ENCODE measurements around the gene MNT.

The MNT gene

DNA sequence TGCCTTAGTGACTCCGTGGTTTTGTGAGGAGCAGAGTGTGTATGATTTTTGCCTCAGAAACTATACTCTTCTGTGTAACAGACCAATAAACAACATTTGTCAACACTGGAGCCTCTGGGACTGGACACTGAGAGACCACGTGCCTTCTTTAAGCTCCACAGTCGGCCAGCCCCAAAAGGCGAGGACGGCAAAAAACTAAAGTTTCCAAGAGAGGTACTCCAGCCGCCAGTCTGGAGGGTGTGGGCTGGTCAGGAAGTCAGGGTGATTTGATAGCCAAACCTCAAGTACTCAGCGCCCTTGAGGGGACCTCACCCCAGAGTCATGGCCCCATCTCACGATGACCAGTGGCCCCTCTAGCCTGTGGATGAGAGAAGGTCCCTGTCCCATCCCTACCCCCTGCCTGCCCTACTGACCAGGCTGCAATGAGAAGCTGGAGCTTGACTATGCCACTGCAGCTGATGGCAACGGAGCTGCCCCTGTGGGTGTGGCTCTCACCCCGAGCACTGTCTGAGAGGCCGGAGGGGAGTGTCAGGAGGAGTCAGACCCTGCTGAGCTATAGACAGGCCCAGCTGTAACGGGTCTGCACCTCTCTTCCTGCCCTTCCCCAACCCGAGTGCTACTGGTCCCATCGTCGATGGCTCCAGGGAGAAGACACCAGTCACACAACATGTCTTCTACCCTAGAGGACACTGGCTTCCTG is 19.8 kb downstream of the MNT start:
- H3K4me3 ChIP-seq (ENCODE audit: control insufficient read depth, low read depth, low read length), result no peak overlapping the region
- TF ChIP-seq, protein P1, sequence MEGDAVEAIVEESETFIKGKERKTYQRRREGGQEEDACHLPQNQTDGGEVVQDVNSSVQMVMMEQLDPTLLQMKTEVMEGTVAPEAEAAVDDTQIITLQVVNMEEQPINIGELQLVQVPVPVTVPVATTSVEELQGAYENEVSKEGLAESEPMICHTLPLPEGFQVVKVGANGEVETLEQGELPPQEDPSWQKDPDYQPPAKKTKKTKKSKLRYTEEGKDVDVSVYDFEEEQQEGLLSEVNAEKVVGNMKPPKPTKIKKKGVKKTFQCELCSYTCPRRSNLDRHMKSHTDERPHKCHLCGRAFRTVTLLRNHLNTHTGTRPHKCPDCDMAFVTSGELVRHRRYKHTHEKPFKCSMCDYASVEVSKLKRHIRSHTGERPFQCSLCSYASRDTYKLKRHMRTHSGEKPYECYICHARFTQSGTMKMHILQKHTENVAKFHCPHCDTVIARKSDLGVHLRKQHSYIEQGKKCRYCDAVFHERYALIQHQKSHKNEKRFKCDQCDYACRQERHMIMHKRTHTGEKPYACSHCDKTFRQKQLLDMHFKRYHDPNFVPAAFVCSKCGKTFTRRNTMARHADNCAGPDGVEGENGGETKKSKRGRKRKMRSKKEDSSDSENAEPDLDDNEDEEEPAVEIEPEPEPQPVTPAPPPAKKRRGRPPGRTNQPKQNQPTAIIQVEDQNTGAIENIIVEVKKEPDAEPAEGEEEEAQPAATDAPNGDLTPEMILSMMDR (conservative IDR thresholded peaks at IDR 0.05; ENCODE audit: control insufficient read depth, insufficient read depth, low read depth, low read length), result no peak
- DNase-seq (ENCODE audit: low read depth), result no peak

DNA sequence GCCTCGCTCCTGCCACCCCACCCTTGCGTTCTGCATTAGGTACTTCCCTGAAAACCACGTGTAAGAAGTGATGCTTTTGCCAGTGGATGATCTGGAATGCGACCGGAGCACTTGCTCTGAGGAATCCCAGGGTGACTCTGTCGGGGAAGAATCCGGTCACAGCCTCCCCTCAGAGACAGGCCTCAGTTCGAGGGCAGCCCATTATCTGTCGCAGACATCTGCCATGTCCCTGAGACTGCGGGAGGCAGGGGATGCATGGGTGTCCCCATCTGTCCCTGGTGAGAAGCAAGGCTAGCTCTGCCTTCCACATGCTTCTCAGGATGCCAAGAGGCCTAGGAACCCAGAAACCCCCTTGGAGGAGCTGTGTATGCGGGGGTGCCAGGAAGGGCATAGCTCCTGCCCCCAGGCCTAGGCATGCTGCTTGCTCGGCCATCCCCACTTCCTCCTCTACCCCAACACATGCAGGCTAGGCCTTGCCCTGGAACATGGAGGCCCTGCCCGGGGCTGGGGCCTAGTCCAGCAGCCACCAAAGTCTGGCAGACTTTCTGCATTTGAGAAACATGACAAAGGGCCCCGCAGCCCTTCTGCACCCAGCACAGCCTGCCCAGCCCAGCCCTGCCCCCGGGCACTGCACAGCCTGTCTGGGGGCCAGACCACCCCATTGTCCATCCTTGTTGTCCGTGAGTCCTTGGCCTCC is 20.5 kb downstream of the MNT start:
- DNase-seq (ENCODE audit: low read depth), result no peak
- no peak overlapping the region for H3K4me3 ChIP-seq (ENCODE audit: control insufficient read depth, low read depth, low read length)
- TF ChIP-seq, protein P1 (conservative IDR thresholded peaks at IDR 0.05; ENCODE audit: control insufficient read depth, insufficient read depth, low read depth, low read length), result no peak

DNA sequence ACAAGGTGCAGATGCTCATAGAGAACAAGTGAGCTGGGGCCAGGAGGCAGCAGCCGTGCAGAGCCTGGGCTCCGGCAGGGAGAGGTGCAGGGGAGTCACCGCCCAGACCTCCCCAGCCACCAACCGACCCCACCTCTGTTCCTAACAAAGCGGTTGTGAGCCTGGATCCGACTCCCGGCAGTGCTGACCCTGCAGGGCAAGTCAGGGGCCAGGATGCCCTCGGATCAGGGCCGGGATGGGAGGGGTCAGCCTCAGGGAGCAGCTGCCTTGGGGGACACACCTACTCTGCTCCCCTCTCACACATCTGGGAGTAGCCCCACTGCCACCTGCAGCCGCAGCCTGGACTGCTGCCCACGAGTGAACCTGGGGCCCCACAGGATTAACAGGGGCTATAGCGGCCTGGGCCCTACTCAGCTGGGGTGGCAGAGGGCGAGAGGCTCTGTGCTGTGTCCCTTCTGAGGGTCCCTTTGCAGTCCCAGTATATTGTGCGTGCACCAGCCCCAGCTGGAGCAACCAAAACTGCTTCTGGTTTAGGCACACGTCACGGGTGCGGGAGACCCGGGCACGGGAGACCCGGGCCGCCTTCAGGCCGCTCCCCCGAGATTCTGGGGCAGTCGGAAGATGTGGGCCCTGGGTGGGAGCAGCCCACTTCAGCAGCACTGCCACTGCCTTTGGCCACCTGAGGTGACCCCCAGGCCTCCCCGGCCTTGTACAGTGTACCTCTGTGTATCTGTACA is 21.2 kb downstream of the MNT start:
- TF ChIP-seq, protein P1 (conservative IDR thresholded peaks at IDR 0.05; ENCODE audit: control insufficient read depth, insufficient read depth, low read depth, low read length), result no peak
- H3K4me3 ChIP-seq (ENCODE audit: control insufficient read depth, low read depth, low read length), result no peak overlapping the region
- no peak for DNase-seq (ENCODE audit: low read depth)

DNA sequence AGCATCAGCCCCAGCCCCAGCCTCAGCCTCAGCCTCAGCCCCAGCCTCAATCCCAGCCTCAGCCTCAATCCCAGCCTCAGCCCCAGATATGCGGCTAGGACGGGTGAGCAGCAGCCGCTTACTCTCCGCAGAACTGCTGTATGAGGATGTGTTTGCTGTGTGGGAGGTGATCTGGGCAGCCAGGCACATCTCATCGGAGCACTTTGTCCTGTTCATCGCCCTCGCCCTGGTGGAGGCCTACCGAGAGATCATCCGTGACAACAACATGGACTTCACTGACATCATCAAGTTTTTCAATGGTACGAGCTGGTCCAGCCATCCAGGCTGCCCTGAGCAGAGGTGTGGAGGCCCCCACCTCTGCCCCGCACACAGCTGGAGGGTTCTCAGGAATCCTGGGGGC is 22.0 kb downstream of the MNT start:
- no peak for DNase-seq (ENCODE audit: low read depth)
- TF ChIP-seq, protein P1 (conservative IDR thresholded peaks at IDR 0.05; ENCODE audit: control insufficient read depth, insufficient read depth, low read depth, low read length), result no peak
- no peak overlapping the region for H3K4me3 ChIP-seq (ENCODE audit: control insufficient read depth, low read depth, low read length)

DNA sequence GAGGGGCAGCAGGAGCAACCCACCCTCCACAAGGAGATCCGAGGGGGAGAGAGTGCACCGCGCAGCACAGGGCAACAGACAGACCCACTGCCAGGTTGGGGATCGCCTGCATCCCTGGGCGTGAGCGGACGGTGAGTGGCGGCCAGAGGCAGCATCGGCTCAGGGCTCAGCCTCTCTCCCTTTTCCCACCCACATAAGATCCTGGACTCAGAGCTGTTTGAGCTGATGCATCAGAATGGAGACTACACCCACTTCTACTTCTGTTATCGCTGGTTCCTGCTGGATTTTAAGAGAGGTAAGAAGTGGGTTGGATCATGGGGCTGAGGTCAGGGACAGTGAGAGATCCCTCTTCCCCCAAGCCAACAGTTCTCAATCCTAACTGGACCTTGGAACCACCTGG is 23.2 kb downstream of the MNT start:
- DNase-seq (ENCODE audit: low read depth), result no peak
- H3K4me3 ChIP-seq (ENCODE audit: control insufficient read depth, low read depth, low read length), result no peak overlapping the region
- TF ChIP-seq, protein P1 (conservative IDR thresholded peaks at IDR 0.05; ENCODE audit: control insufficient read depth, insufficient read depth, low read depth, low read length), result no peak

DNA sequence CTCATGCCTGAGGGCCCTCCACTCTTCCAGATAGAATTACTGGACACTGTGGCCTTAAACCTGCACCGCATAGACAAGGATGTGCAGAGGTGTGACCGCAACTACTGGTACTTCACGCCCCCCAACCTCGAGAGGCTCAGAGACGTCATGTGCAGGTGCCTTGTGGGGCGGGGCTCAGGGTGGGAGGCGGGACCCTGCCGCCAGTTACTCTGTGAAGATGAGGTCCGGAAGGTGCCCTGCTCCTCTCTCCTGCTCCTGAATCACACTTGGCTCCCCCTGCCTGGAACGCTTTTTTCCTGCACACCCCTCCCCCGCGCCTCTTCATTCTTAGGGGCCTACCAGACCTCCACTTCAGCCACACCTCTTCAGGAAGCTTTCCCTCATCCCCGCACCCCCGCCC is 24.8 kb downstream of the MNT start:
- no peak overlapping the region for H3K4me3 ChIP-seq (ENCODE audit: control insufficient read depth, low read depth, low read length)
- DNase-seq (ENCODE audit: low read depth), result no peak
- TF ChIP-seq, protein P1 (conservative IDR thresholded peaks at IDR 0.05; ENCODE audit: control insufficient read depth, insufficient read depth, low read depth, low read length), result no peak
